GM20431 (cell line): ENCODE data around the gene SLC16A8.
"Not testable (repeated sequence)": the region's sequence is repeated elsewhere in the genome, so short reads cannot be mapped to it uniquely, and the experiment has no call there.

Experiments
- in situ Hi-C: fragments of 300-500 bp; cut with MseI, MboI; formaldehyde crosslinking; loops from one replicate; pipeline ENCODE4 v1.15.0; 2020; ENCODE audit warnings: low sequenced_read_pairs; ENCODE audit not compliant: unreplicated experiment

Gene SLC16A8

DNA sequence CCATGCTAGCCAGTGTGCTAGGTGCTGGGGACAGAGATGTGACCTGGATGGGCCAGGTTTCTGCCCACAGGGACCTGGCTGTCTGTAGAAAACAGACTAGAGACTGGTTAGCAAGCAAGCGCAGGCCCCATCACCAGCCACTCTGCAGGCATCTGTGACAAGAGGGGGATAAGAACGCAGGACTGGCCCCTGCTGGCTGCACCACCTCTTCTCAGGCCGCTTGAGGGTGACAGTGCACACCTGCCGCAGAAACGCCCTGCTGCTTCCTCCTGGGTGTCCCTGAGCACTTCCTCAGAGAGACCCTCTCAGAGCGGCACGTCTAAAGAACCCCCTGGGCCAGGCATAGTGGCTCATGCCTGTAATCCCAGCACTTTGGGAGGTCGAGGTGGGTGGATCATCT is 32.7 kb downstream of the SLC16A8 start:
- in situ Hi-C loops, result no loop called here

DNA sequence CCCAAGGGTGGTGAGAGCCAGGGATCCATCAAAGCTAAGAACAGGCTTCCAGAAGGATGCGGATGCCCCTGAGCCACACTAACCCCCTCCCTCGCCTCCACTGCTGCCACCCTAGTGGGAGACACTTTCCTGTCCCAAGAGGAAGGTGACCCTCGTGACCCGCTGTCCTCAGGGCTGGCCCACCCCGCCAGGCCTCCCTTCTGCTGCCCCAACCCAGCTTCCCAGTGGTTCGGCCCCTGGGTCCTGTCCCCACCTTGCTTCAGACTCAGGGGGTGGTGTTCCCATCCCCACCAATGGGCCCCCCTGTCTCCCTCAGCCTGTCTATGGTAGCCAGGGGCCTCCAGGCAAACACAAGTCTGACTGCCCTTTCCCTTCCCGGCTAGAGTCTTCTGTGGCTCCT is 33.3 kb downstream of the SLC16A8 start:
- in situ Hi-C loops, result no loop called here

DNA sequence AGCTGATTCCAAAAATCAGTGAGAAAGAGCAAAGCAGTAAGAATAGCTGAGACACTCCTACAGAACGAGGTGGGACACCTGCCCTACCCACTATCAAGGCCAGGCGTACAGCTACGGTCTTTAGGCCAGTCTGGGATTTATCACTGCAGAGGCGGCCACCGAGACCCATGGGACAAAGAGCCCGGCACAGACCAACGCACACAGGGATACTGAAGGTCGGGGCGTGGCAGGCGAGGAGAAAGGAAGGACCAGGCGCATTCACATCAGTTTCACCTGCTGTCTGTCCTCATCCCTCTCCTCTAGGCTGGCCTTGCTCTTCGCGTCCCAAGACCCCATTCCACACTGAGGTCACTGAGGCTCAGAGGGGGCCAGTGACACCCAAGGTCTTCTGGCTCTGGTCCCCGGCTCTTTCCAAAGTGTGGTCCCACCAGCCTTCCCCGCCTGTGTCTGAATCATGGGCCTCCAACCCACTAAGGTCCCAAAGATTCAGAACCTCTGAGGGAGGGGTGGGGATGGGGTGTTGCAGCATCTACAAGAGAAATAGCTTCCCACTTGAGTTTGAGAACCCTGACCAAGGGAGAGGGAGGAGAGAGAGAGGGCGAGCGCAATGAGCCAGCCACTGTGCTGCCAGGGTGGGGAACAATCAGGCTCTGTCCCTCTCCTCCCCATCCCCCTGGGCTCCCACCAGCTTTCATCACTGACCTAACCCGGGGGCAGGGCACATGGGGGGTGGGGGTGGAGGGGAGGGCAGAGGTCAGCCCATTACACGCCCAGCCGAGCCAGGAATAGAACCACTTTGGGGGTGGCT is 34.0 kb downstream of the SLC16A8 start:
- in situ Hi-C loops, result no loop called here

DNA sequence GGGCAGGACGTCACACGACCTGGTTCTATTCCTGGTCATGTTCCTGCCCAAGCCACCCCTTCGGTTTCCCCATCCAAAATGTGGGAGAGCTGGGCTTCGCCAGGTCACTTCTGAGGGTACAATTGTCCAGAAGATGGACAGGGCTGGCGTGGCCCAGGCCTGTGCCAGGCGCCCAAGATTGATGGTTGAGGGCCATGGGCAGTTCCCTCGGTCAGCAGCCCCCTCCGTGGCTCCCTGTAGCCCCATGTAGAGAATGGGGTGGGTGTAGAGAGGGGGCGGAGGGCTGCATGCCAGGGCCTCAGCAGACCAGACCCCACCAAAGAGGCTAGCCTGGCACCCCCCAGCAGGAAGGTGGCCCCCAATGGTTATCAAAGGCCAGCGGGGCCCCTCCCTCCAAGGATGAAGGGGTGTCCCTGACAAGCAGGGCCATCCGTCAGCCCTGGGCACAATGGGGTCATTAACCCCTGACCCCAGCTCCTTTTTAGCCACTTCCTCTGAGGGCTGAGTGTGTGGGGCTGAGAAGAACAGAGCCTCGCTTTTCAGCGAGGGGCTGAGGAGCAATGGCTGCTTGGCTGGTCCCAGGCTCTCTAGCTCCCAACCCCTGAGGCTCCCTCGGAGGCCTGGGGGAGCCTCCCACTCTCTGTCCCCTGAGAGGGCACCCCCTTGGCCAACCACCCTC is 37.8 kb downstream of the SLC16A8 start:
- in situ Hi-C loops, result no loop called here

- in situ Hi-C loops, result no loop called here
Observed at GRCh38 chr22:38043151-38044039, 40.6 kb downstream of the SLC16A8 start.

DNA sequence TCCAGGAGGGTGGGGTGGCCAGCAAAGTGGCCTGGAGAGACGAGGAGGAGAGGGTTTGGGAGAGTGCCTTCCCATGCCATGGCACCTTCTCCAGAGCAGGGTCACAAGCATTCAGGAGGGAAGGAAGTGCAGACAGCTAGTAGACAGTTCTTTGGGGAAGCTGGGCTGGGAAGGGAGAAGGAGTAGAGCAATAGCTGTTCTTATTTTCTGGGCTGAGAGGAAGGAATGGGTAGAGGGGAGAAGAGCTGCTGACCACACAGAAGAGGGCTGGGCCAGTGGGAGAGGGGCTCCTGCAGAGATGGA is 41.5 kb downstream of the SLC16A8 start:
- in situ Hi-C loops, result no loop called here

GRCh38 chr22:38041760-38042487 is 42.1 kb downstream of the SLC16A8 start:
- in situ Hi-C loops, result no loop called here

- in situ Hi-C loops, result no loop called here
Observed at GRCh38 chr22:38040953-38041759, 42.8 kb downstream of the SLC16A8 start.

DNA sequence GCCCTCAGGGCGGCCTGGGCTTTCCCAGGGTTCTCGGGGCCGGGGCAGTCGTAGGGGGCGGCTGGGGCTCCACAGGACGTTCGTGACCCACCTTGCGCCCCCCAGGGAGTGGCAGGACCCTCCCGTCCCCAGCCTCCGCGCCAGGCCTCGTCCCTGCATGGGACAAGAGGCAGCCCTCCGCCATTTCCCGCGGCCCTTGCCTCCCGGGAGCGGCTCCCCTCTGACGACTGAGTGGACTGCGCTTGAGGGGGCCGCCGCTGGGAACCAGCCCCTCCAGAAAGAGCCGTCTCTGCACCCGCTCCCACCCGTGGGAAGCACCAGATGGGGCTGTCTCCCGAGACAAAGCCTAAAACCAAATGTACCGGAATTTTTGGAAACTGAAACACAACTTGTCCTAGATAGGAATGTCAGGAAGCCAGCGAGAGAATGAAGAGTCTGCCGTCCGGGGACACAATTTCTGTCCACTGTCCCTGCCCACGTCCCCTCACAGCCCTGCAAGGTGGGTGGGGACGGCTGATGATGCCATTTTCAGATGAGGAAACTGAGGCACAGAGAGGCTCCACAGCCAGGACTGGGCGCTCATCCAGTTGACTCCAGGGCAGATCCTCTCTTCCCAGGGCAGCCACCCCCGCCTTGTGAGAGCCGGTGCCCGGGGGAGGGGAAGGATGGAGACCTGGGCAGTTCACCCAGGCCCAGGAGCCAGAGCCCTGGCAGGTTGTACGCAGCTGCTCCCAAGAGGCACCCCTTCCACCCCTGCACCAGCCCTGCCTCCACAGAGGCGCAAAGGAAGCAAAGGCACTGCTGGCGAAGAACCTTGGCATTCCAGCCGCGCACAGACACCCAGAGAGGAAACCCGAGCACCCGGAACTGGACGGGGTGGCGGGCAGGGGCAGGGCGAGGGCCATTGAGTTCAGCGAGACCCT is 44.8 kb downstream of the SLC16A8 start:
- in situ Hi-C loops, result no loop called here

- in situ Hi-C loops, result no loop called here
Observed at GRCh38 chr22:38038426-38038825, 45.6 kb downstream of the SLC16A8 start.

DNA sequence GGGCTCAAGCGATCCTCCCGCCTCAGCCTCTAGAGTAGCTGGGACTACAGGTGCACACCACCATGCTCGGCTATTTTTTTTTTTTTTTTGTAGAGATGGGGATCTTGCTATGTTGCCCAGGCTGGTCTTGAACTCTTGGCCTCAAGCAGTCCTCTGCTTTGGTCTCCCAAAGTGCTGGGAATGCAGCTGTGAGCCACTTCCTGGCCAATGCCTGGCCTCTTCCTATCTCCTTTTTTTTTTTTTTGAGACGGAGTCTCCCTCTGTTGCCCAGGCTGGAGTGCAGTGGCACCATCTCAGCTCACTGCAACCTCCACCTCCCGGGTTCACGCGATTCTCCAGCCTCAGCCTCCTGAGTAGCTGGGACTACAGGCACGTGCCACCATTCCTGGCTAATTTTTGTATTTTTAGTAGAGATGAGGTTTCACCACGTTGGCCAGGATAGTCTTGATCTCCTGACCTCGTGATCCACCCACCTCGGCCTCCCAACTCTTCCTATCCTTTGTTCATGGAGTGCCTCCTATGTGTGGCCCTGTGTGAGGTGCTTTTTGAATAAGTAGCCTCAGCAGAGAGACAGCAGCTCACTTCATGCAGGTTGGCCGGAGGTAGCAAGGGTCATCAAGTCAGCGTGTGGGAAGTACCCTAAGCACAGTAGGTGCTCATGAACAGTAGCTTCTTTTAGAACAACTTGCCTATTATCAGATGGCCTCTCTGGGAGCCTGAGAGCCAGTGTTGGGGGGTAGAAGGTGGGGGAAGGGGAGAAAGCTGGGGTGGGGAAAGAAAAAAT is 46.4 kb downstream of the SLC16A8 start:
- in situ Hi-C loops, result not testable (repeated sequence)

GRCh38 chr22:38036392-38037062 is 47.5 kb downstream of the SLC16A8 start:
- in situ Hi-C loops, result no loop called here

DNA sequence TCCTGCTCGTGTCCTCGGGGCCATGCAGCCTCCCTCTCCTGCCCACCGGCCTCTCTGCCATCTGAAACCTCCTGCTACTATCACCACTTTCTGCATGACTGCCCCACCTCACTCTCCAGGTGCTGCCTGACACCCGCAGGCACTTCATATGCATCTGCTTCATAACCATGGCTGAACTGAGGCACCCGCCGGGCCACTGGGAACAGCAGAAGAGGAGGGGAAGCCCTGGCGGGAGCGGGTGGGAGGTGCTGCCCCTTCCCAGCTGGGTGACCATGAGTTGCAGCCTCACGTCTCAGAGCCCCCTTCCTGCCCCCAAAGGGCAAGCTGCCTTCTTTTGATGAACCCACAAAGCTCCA is 48.5 kb downstream of the SLC16A8 start:
- in situ Hi-C loops, result no loop called here

- in situ Hi-C loops, result no loop called here
Observed at GRCh38 chr22:38034884-38035529, 49.0 kb downstream of the SLC16A8 start.

DNA sequence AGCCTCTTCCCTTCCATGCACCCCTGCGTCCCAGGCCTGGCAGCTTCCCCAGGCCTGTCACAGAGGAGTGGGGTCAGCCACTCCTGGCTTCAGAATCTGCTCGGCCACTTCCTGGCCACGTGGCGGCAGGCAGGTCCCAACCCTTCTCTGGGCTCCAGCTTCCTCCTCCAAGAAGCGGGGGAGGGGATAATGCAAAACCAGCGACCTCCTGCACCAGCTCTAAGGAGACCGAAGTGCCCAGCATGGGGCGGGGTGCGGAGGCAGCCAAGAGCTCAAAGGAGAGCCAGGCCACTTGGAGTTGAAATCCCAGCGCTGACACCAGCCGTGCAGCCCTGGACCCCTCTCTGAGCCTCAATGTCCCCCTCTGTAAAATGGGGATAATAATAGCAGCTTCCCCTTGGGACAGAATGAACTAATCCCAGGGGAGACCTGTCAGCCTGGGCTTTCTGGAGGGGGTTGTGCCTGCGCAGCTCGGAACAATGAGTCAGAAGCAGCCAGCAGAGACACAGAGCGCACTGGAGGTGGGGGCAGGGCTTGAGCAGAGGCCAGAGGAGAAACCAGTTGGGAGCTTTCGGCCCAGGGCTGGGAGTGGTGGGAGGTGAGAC is 49.6 kb downstream of the SLC16A8 start:
- in situ Hi-C loops, result no loop called here

- in situ Hi-C loops, result no loop called here
Observed at GRCh38 chr22:38033522-38034277, 50.3 kb downstream of the SLC16A8 start.
